HepG2 (cell line): Measurements from ENCODE around the gene RIPOR1. TPM values are rescaled to one million over a fixed set of nuclear protein-coding genes. Genes with fewer than 3 reads are reported as not detected.

Experiments used
- ATAC-seq: fragments of 200-7000 bp; cut with Tn5 transposase; 3 replicates; pipeline ENCODE4 v1.9.1; 2020; ENCODE audit warnings: mild to moderate bottlenecking, moderate library complexity
- BruUV-seq: library from RNA; stranded (reverse); fragments of 400-500 nt; replicated peaks from 2 replicates; lab custom pipeline; 2021; lab: Mats Ljungman, UMichigan
- CTCF ChIA-PET: fragments of 300-600 bp; formaldehyde crosslinking; extraction: SDS; loops from one replicate; lab custom pipeline; 2021; ENCODE audit warnings: low total read pairs, inconsistent platforms, low intra/inter-chr PET ratio; lab: Yijun Ruan, JAX
- POLR2A ChIA-PET: fragments of 350-600 bp; sonication (Branson Sonifier 250); formaldehyde crosslinking; loops from one replicate; lab custom pipeline; 2020; ENCODE audit warnings: antibody characterized with exemption, inconsistent platforms; lab: Yijun Ruan, JAX
- DNase-seq: peaks from one replicate; pipeline ENCODE4 v3.0.0-alpha.2; 2015; ENCODE audit warnings: low spot score
- FAIRE-seq: peaks from 3 replicates; lab custom pipeline; 2011; peaks lifted over from hg19 to GRCh38; lab: Jason Lieb, UNC
- H2AFZ ChIP-seq: one replicate; pipeline ENCODE4 v1.6.1; 2011; ENCODE audit warnings: low read length, inconsistent platforms
- H3K27ac ChIP-seq: fragments of 300-600 bp; 3 replicates; pipeline ENCODE4 v1.8.0; 2011; ENCODE audit warnings: mixed run types, mild to moderate bottlenecking, mixed read lengths, low read length, inconsistent platforms; ENCODE audit not compliant: insufficient read depth; ENCODE audit errors: extremely low read length
- H3K27me3 ChIP-seq, 2 experiments: fragments of 200-600 bp in 1 of 2; 2 replicates in 1 of 2; 3 replicates in 1 of 2; pipeline versions ENCODE4 v1.6.0 to v1.8.0; 2011; ENCODE audit warnings: low read length in 2 of 2, mild to moderate bottlenecking in 2 of 2, moderate library complexity in 2 of 2, inconsistent platforms in 1 of 2; ENCODE audit not compliant: insufficient read depth in 2 of 2, control insufficient read depth in 1 of 2
- H3K36me3 ChIP-seq, 2 experiments: fragments of 200-600 bp in 1 of 2; replicated peaks in 1 of 2; 2 replicates in 1 of 2; 3 replicates in 1 of 2; pipeline versions ENCODE4 v1.5.1 to v1.8.0; 2011; ENCODE audit warnings: low read length in 2 of 2, inconsistent platforms in 1 of 2; ENCODE audit not compliant: insufficient read depth in 2 of 2, control insufficient read depth in 1 of 2
- H3K4me1 ChIP-seq: 2 replicates; pipeline ENCODE4 v1.5.1; 2012; ENCODE audit warnings: low read length, inconsistent platforms; ENCODE audit not compliant: insufficient read depth
- H3K4me2 ChIP-seq: 2 replicates; pipeline ENCODE4 v1.6.0; 2011; ENCODE audit warnings: low read depth, low read length, inconsistent platforms
- H3K4me3 ChIP-seq, 3 experiments: fragments of 200-600 bp in 1 of 3; sonication (generic), shearing (Covaris generic) in 1 of 3; replicated peaks in 1 of 3; 2 replicates each; pipeline ENCODE4 v1.5.1; 2011 to 2016; ENCODE audit warnings: low read length in 3 of 3, inconsistent platforms in 2 of 3, low read depth in 2 of 3, mild to moderate bottlenecking in 2 of 3, control low read depth in 1 of 3, mixed read lengths in 1 of 3; ENCODE audit not compliant: insufficient read depth in 1 of 3
- H3K79me2 ChIP-seq: one replicate; pipeline ENCODE4 v1.6.1; 2011; ENCODE audit warnings: low read length, inconsistent platforms; ENCODE audit not compliant: insufficient read depth
- H3K9ac ChIP-seq: 2 replicates; pipeline ENCODE4 v1.6.0; 2011; ENCODE audit warnings: mild to moderate bottlenecking, low read depth, low read length, inconsistent platforms; ENCODE audit not compliant: insufficient read depth
- H3K9me3 ChIP-seq: 2 replicates; pipeline ENCODE4 v1.5.1; 2012; ENCODE audit warnings: mild to moderate bottlenecking, low read length
- H4K20me1 ChIP-seq: 2 replicates; pipeline ENCODE4 v1.6.0; 2011; ENCODE audit warnings: inconsistent platforms, mild to moderate bottlenecking, low read length, moderate library complexity; ENCODE audit not compliant: insufficient read depth
- CCAR2 ChIP-seq: fragments of 200-400 bp; formaldehyde crosslinking; optimal IDR thresholded peaks from 2 replicates; pipeline ENCODE3; 2018; ENCODE audit warnings: low read depth, mild to moderate bottlenecking, low read length, moderate library complexity
- EED ChIP-seq: sonication (generic); formaldehyde crosslinking; IDR thresholded peaks from 2 replicates; pipeline ENCODE4 v1.5.0; 2020; ENCODE audit warnings: mild to moderate bottlenecking, missing genetic modification reagents
- MXI1 ChIP-seq: IDR thresholded peaks from 3 replicates; pipeline ENCODE4 v1.6.1; 2012; ENCODE audit warnings: low read depth, low read length, inconsistent platforms, borderline replicate concordance
- PATZ1 ChIP-seq: sonication (generic); formaldehyde crosslinking; IDR thresholded peaks from 2 replicates; pipeline ENCODE4 v1.4.0; 2020; ENCODE audit warnings: missing genetic modification reagents
- SNRNP70 ChIP-seq: fragments of 200-400 bp; formaldehyde crosslinking; IDR thresholded peaks from 2 replicates; pipeline ENCODE4 v1.6.1; 2017; ENCODE audit warnings: mild to moderate bottlenecking, low read depth, low read length, moderate library complexity
- ZFP62 ChIP-seq: sonication (generic); formaldehyde crosslinking; IDR thresholded peaks from 2 replicates; pipeline ENCODE4 v1.4.0; 2020; ENCODE audit warnings: missing genetic modification reagents
- ZMYM3 ChIP-seq: sonication (generic); formaldehyde crosslinking; IDR thresholded peaks from 2 replicates; pipeline ENCODE4 v1.5.1; 2020; ENCODE audit warnings: mild to moderate bottlenecking, missing genetic modification reagents
- ZNF24 ChIP-seq: fragments of 450-650 bp; IDR thresholded peaks from 2 replicates; pipeline ENCODE4 v1.6.1; 2017; ENCODE audit warnings: antibody characterized with exemption, mild to moderate bottlenecking
- ZNF34 ChIP-seq: sonication (generic); formaldehyde crosslinking; IDR thresholded peaks from 2 replicates; pipeline ENCODE4 v1.4.0; 2020; ENCODE audit warnings: mild to moderate bottlenecking, missing genetic modification reagents, borderline replicate concordance
- ZNF782 ChIP-seq: sonication (generic); formaldehyde crosslinking; IDR thresholded peaks from 2 replicates; pipeline ENCODE4 v1.4.0; 2020; ENCODE audit warnings: missing genetic modification reagents, mild to moderate bottlenecking, borderline replicate concordance
- ZNF788 ChIP-seq: sonication (generic); formaldehyde crosslinking; IDR thresholded peaks from 2 replicates; pipeline ENCODE4 v1.5.0; 2020; ENCODE audit warnings: mild to moderate bottlenecking, missing genetic modification reagents, borderline replicate concordance
- WGBS: methylation state at CpG from one replicate; pipeline ENCODE4 v1.1.6; 2017; ENCODE audit warnings: low lambda C conversion rate; 5-methylcytosine and 5-hydroxymethylcytosine counted together
- in situ Hi-C: cut with HindIII; loops from 2 replicates; pipeline ENCODE4 v1.10.0; 2017; ENCODE audit warnings: low pct_unique_long_range_greater_than_20kb; ENCODE audit not compliant: extremely low pct_ligation_motif_present
- intact Hi-C: fragments of 100-400 bp; cut with micrococcal nuclease; formaldehyde crosslinking; loops from one replicate; pipeline ENCODE4 v1.10.0; 2022; ENCODE audit not compliant: unreplicated experiment
- polyA plus RNA-seq, 8 experiments: library from polyadenylated mRNA; depleted of rRNA in 3 of 8; stranded (reverse) in 7 of 8; unstranded in 1 of 8; fragments of >200 nt; fragmentation: Illumina TruSeq in 4 of 8; extraction: Trizol in 4 of 8; gene quantifications; 2 replicates each; pipeline versions ENCODE4 v1.2.1 to v1.2.3, GENCODE V29; 2011 to 2016; ENCODE audit warnings: low read depth in 4 of 8, missing spikeins in 1 of 8, mixed read lengths in 1 of 8; ENCODE audit not compliant: insufficient read depth in 1 of 8
- total RNA-seq, 5 experiments: library from RNA; depleted of rRNA; stranded (reverse); fragments of >200 nt; fragmentation: Illumina TruSeq; extraction: Trizol; gene quantifications; 2 replicates each; pipeline ENCODE4 v1.2.3, GENCODE V29; 2016; ENCODE audit warnings: low read depth in 1 of 5

Gene RIPOR1
- total and polyA plus RNA-seq, 2 of the 13 experiments (the other 11 are each of a cell fraction or from before 2014, with no cell fraction given) = 4.6 to 8.1 TPM

DNA sequence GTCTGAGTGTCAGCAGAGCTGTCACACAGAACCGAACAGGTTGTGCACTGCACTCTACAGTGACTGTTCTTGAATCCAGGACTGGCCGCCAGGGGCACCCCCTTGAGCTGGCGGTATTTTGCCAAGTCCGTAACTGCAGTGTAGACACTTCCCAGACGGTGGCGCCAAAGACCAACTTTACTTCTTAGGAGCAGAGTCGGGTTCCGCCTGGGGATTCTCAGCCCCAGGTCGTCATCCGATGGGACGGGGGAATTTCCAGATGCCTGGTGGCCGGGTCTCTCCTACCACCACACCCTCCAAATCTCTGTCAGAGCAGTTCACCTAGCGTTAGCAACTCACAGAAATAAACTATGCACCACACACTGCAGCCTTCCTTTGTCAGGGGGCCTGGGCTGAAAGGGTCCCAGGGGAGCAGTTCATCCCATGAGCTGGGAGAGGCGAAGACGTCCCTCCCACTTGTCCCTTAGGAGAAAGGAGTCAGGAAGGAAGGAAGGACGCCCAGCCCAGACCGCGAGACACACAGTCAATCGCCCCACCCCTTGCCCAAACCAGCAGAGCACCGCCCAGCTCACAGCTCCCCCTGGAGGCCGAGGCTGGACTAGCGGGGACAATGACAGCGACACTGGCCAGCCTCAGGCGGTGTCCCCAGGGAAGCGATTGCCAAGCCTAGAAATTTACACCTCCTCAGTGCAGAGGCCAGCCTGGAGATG, 7.4 kb upstream of the RIPOR1 start (continued):
- TF ChIP-seq PATZ1 (CRISPR knock-in tag) = peak; percentile 76
- no peak for TF ChIP-seq ZNF782
- TF ChIP-seq CCAR2 = no peak

DNA sequence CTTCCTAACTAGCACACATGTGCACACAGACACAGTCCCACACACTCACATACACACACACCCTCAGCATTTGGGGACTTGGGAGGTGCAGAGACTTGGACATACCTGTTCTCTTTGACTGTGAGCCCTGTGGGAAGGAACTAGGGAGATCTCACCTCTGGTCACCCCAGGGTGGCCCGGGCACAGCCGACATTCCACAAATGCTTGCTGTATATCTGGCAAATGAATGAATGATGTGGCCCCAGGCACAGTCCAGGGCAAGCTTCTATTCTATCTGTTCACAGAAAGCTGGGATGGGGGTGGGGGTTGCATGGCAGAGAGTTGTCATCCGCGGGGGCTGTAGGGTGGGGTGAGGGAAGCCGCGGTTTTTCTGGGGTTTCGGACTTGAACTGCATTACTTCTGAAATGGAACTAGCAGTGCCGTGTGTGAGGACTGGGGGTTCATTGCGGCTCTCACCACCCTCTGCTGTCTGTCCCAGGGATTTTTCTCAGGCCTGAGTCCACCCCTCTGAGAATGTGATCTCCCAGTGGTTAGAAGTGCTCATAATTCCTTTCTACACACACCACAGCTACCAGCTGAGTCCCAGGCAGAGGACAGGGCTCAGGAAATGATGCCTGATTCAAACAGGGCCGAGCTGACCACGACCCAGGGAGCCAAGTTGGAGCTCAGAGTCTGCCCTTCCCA, 3.3 kb upstream of the RIPOR1 start:
- CTCF ChIA-PET = interaction anchor here (0.8 kb wide), 1 partner anchor 16 kb away, joined by 3 read pairs; no protein-coding TSS in a partner anchor
- no peak overlapping the region for H3K9ac ChIP-seq
- no peak overlapping the region for H3K27ac ChIP-seq
- WGBS = 12% methylated on average over 10 of the region's 11 CpGs
- POLR2A ChIA-PET = no interaction called here
- peaks cover 63% of the 10 kb centered on the region for H3K4me1 ChIP-seq
- H4K20me1 ChIP-seq = 0 out of 2 replicates have a peak, but pooled peaks cover under 1% of the 10 kb centered on the region
- H3K36me3 ChIP-seq = no peaks in the 10 kb centered on the region
- no peaks in the 10 kb centered on the region for H3K9me3 ChIP-seq
- no peak overlapping the region for H3K4me3 ChIP-seq
- no peak for TF ChIP-seq MXI1
- 0 out of 2 replicates have a peak, but pooled peaks have one; percentile 22 for TF ChIP-seq ZNF788 (CRISPR knock-in tag)
- TF ChIP-seq ZNF34 (CRISPR knock-in tag) = no peak
- peak; percentile 86 for TF ChIP-seq ZNF24
- no peak for TF ChIP-seq ZFP62 (CRISPR knock-in tag)
- peak; percentile 43; the same call in 1 of the 2 replicates for TF ChIP-seq ZMYM3 (CRISPR knock-in tag)
- no peak for TF ChIP-seq SNRNP70
- 0 out of 2 replicates have a peak, but pooled peaks have one; percentile 22 for TF ChIP-seq EED (CRISPR knock-in tag)
- intact Hi-C loops (no loop called here), in situ Hi-C loops (no loop called here)
- no peak for FAIRE-seq
- 0 out of 2 replicates have a peak overlapping the region, but pooled peaks have one; percentile 8 for H3K4me2 ChIP-seq
- ATAC-seq = no peak
- no peak overlapping the region for H2AFZ ChIP-seq
- H3K27me3 ChIP-seq = peaks cover 9 to 37% of the 10 kb centered on the region in 2 experiments; a peak in 4 of 5 replicates
- no TSS peak for BruUV-seq
- DNase-seq = no peak
- no peaks in the 10 kb centered on the region for H3K79me2 ChIP-seq
